Adipose tissue (tissue), 3 donors: ENCODE results near the gene NTN3. TPM values are rescaled to one million over a fixed set of nuclear protein-coding genes. Genes with fewer than 3 reads are reported as not detected.

Experiments used
- H3K27ac ChIP-seq: one replicate; pipeline ENCODE4 v1.5.1; 2013; ENCODE audit warnings: low read depth, low read length
- WGBS, 3 donors: extraction: QIAGEN DNeasy Blood & Tissue Kit; methylation state at CpG; one replicate each; pipeline ENCODE4 v1.1.7; 2013; 5-methylcytosine and 5-hydroxymethylcytosine counted together
- polyA plus RNA-seq, 3 donors: library from polyadenylated mRNA; stranded (reverse); fragments of 200-250 nt; gene quantifications; one replicate each; pipeline ENCODE4 v1.2.3, GENCODE V29; 2013
- donor health status: healthy with polysubstance abuse.
- donor health status: Bipolar disorder and iron deficiency.
- donor health status: healthy.

Gene NTN3
- polyA plus RNA-seq, 3 donors, result 0.06 to 0.24 TPM; not detected in 1

DNA sequence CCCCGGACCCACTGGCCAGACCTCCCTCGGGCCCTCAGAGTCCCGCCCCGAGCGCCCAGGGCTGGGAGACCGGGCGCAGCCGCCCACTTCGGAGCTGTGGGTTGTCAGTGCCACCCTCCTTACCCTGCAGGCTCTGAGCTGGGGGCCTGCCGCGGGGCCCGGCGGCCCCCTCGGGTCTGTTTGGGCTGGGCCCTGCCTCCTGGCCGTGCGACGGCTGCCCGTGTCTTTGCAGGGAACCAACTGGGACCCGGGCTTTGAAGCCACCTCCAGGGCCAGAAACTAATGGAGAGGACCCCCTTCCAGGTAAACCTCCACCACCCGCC lies 10.7 kb upstream of the NTN3 start:
- 4 to 6% (median 4%) methylated on average over 14 to 20 of the region's 20 CpGs for WGBS, 3 donors

DNA sequence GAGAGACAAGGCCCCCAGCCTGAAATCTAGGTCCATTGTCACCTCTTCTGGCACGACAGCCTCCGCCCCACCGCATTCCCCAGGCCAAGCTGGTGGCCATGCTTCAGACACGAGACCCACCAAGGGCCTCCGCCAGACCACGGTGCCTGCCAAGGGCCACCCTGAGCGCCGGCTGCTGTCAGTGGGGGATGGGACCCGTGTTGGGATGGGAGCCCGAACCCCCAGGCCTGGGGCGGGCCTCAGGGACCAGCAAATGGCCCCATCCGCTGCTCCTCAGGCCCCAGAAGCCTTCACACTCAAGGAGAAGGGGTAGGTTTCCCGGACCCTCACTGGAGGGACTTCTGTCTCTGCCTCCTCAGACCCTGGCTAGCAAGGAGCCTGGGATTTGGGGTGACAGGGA lies 10.2 kb upstream of the NTN3 start:
- no peak overlapping the region for H3K27ac ChIP-seq
- 77 to 85% (median 84%) methylated on average over 13 of the region's 13 CpGs for WGBS, 3 donors

More for the DNA sequence above, 10.7 kb upstream of the NTN3 start:
- H3K27ac ChIP-seq, result no peak overlapping the region

DNA sequence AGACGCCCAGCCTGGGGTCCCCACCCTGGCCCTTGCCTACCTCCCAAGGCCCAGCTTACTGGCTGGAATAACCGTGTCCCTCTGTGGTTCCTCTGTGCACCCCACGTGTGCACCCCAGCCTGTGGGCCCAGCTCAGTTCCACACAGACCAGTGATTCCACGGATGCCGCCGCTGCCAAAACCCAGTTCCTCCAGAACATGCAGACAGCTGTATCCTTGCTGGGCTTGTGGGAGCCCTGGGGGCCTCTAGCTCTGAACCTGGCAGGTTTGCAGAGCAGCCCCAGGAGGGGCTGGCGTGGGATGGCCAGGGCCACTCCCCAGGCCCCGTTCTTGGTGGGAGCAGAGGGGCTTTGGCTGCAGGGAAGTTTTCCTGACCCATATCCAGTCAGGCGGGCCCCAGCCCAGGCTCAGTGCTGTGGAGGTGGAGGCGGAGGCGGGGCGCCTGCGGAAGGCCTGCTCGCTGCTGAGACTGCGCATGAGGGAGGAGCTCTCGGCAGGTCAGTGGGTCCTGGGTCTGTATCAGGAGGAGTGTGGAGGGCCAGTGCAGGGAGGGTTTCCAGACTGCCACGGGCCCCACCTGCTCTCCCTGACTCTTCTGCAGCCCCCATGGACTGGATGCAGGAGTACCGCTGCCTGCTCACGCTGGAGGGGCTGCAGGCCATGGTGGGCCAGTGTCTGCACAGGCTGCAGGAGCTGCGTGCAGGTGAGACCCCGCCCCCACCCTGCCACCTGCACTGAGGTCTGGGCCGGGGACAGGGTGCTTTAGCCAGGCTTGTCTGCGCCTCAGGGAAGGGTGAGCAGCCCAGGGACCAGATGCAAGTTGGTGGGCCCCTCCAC lies 8.8 kb upstream of the NTN3 start:
- no peak overlapping the region for H3K27ac ChIP-seq
- 92 to 94% (median 93%) methylated on average over 20 to 23 of the region's 23 CpGs for WGBS, 3 donors

- H3K27ac ChIP-seq, result no peak overlapping the region
- WGBS, 3 donors, result 81 to 93% (median 84%) methylated on average over 10 to 12 of the region's 12 CpGs
Observed at GRCh38 chr16:2464333-2464732, 6.8 kb upstream of the NTN3 start.

GRCh38 chr16:2465653-2466415 lies 5.3 kb upstream of the NTN3 start:
- WGBS, 3 donors, result 82 to 89% (median 83%) methylated on average over 12 of the region's 12 CpGs

DNA sequence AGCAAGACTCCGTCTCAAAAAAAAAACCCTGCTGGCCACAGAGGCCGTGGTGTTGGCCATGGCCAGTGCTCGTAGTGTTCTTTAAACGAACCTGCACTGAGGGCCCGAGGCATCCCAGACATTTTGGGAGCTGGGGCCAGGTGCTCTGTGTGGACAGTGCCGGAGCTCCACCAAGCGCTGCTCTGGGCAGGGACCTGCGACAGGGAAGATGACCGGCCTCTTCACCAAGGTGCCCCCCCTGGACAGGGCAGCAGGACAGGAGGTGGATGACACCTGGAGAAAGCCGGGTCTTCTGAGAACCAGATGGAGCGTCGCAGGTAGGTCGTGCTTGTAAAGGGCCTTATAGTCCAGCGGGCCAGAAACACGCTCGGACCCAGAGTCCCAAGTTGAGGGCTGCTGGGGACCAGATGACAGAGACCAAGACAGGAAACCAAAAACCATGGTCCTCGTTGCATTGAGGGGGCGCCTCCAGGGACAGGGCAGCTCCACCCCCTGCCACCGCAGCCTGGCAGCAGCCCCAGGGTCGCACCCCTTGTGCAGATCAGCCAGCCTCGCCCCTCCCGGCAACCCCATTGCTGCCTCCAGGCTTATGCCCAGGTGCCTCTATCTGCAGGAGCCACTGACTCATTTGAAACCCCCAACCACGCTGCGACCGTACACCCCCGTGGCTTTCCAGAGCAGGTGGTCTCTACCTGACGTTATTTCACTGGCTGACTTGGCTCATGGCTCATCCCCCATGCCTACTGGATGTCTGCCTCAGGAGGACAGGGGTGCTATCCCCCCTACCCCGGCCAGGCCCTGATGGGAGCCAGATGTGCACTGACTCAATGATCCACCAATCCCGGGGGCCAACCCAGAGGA lies 4.2 kb upstream of the NTN3 start:
- WGBS, 3 donors, result 71 to 84% (median 75%) methylated on average over 29 of the region's 29 CpGs
- no peak overlapping the region for H3K27ac ChIP-seq

More at GRCh38 chr16:2465653-2466415, 5.3 kb upstream of the NTN3 start:
- no peak overlapping the region for H3K27ac ChIP-seq

GRCh38 chr16:2467528-2468232 lies 3.4 kb upstream of the NTN3 start:
- no peak overlapping the region for H3K27ac ChIP-seq
- 1% methylated on average over 65 to 80 of the region's 80 CpGs for WGBS, 3 donors

- WGBS, 3 donors, result 0 to 3% (median 1%) methylated on average over 34 to 38 of the region's 38 CpGs
- H3K27ac ChIP-seq, result no peak overlapping the region
Observed at GRCh38 chr16:2468233-2468724, 2.8 kb upstream of the NTN3 start.

DNA sequence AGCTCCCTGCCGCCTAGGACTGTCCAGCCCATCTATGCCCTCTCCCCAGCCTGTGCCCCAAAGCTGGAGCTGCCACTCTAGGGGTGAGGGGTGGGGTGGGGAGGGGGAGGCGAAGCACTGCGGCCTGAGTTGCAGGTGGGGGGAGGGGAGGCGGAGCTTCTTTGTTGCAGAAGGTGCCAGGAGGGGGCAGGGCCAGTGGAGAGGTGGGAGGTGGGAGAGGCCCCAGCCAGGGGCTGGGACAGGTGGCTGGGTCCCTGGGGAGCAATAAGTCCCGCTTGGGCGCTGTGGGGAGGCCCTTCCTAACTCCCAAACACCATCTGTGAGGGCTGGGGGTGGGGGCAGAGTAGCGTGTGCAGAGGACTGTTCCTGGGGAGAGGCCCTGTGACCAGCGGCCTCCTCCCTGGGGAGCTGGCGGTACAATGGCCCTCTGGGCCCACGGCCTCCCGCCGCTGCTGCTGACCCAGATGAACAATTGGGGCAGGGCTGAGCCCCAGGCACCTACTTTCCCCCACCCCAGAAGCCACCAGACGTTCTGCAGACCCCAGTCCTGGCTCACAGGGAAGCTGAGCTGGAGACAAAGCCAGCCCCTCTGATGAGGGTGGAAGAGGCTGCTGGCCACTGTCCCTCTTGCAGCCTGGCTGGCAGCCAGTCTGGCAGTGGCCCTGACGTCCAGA lies 2.2 kb upstream of the NTN3 start:
- whole genome bisulfite sequencing, 3 donors, result 10 to 32% (median 23%) methylated on average over 13 to 14 of the region's 14 CpGs
- H3K27ac ChIP-seq, result no peak overlapping the region

GRCh38 chr16:2469399-2470233 lies 1.5 kb upstream of the NTN3 start:
- H3K27ac ChIP-seq, result no peak overlapping the region
- 42 to 65% (median 56%) methylated on average over 16 of the region's 16 CpGs for WGBS, 3 donors

DNA sequence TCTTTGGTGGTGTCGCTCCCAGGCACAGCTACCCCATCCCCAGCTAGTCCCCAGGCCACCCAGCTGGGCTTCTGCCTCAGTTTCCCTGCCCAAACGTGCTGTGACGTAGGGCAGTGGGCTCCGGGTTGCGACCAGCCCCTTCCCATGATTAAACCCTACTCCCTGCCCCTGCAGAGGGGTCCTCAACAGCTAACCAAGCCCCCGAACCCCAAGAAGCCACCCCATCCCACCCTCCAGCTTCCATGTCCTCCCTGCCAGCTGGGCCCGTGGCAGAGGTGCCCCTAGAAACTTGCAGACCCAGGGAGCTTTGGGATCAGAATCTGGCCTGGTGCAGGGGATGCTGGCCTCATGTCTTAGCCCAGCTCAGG lies 879 bp upstream of the NTN3 start:
- no peak overlapping the region for H3K27ac ChIP-seq
- WGBS, 3 donors, result 77 to 84% (median 81%) methylated on average over 7 of the region's 7 CpGs

DNA sequence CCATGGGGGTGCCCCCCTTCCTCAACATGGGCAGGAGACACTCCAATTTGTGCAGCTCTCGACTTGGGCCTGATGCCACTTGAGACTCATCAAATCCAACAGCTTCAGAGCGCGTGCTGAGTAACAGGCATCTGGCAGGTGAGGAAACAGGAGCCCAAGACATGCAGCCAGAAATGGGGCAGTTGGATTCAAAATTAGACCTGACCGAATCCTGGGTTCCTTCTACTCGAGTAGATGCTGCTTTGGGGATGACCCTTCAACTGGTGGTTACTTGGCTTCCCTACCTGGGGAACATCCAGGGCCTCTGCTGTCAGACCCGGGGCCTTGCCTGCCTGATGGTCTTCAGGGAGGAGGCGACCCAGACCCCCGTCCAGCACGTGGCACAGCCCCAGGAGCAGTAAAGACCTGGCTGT lies 488 bp upstream of the NTN3 start:
- WGBS, 3 donors, result 32 to 51% (median 34%) methylated on average over 9 of the region's 9 CpGs
- H3K27ac ChIP-seq, result no peak overlapping the region

DNA sequence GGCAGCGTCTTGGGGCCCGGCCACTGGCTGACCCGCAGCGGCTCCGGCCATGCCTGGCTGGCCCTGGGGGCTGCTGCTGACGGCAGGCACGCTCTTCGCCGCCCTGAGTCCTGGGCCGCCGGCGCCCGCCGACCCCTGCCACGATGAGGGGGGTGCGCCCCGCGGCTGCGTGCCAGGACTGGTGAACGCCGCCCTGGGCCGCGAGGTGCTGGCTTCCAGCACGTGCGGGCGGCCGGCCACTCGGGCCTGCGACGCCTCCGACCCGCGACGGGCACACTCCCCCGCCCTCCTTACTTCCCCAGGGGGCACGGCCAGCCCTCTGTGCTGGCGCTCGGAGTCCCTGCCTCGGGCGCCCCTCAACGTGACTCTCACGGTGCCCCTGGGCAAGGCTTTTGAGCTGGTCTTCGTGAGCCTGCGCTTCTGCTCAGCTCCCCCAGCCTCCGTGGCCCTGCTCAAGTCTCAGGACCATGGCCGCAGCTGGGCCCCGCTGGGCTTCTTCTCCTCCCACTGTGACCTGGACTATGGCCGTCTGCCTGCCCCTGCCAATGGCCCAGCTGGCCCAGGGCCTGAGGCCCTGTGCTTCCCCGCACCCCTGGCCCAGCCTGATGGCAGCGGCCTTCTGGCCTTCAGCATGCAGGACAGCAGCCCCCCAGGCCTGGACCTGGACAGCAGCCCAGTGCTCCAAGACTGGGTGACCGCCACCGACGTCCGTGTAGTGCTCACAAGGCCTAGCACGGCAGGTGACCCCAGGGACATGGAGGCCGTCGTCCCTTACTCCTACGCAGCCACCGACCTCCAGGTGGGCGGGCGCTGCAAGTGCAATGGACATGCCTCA lies 773 bp downstream of the NTN3 start:
- 35 to 59% (median 46%) methylated on average over 42 to 61 of the region's 61 CpGs for WGBS, 3 donors

DNA sequence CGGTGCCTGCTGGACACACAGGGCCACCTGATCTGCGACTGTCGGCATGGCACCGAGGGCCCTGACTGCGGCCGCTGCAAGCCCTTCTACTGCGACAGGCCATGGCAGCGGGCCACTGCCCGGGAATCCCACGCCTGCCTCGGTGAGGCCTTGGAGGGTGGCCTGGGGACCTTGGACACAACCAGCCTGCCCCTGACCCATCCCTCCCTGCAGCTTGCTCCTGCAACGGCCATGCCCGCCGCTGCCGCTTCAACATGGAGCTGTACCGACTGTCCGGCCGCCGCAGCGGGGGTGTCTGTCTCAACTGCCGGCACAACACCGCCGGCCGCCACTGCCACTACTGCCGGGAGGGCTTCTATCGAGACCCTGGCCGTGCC lies 1.4 kb downstream of the NTN3 start:
- H3K27ac ChIP-seq, result no peak overlapping the region
- 88 to 96% (median 94%) methylated on average over 22 to 27 of the region's 27 CpGs for WGBS, 3 donors

More for the DNA sequence above, 773 bp downstream of the NTN3 start:
- H3K27ac ChIP-seq, result no peak overlapping the region

DNA sequence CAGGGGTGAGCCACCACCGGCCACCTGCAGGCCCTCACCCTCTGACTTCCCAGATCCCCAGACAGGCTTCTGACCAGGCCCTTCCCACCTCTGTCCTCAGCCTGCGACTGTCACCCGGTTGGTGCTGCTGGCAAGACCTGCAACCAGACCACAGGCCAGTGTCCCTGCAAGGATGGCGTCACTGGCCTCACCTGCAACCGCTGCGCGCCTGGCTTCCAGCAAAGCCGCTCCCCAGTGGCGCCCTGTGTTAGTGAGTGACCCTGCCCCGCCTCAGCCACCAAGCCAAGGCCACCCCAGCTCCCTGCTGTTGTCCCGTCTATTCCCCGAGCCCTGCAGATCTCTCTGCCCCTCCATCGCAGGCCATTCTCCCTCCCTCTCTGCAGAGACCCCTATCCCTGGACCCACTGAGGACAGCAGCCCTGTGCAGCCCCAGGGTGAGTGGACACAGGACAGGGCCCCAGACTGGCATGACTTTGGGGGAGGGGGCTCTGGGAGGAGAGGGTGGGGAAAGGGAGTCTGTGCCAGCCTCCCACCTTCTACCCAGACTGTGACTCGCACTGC lies 1.9 kb downstream of the NTN3 start:
- 82 to 94% (median 86%) methylated on average over 12 to 14 of the region's 14 CpGs for WGBS, 3 donors
- no peak overlapping the region for H3K27ac ChIP-seq

GRCh38 chr16:2473446-2473926 lies 2.4 kb downstream of the NTN3 start:
- no peak overlapping the region for H3K27ac ChIP-seq
- WGBS, 3 donors, result 4 to 8% (median 8%) methylated on average over 21 to 49 of the region's 49 CpGs
